Prostate gland (tissue), 2 donors: Measurements from ENCODE around the gene STOX2.

ENCODE experiments used
- CTCF ChIP-seq, 4 experiments: fragments of 200-600 bp in 2 of 4; fragments of 450-650 bp in 2 of 4; sonication (generic) in 2 of 4; IDR thresholded peaks; 1 replicate in 3 of 4; 2 replicates in 1 of 4; pipeline ENCODE4 v1.5.1; 2016 to 2019; ENCODE audit warnings: antibody characterized with exemption in 4 of 4, mild to moderate bottlenecking in 2 of 4, moderate library complexity in 2 of 4
- POLR2AphosphoS5 ChIP-seq: sonication (generic); formaldehyde crosslinking; IDR thresholded peaks from one replicate; pipeline ENCODE4 v1.6.1; 2017; ENCODE audit warnings: antibody characterized with exemption

GRCh38 chr4:183959319-183960045, 54.4 kb downstream of the STOX2 start:
- TF ChIP-seq CTCF (IDR thresholded peaks at IDR 0.05) (no peak), POLR2AphosphoS5 (no peak)
